Stimulated activated naive CD8-positive, alpha-beta T cell treated with anti-CD3 and anti-CD28 coated beads, Interleukin-15, Interleukin-2, amounts not matched to agents 100 ng/mL and 50 ng/mL, for 24 hours (primary cell): ENCODE results near the gene TRMT44.

Experiments
- H3K27ac Mint-ChIP-seq: one replicate; pipeline ENCODE4 v1.8.0; 2021; ENCODE audit warnings: mild to moderate bottlenecking, mixed read lengths
- H3K27me3 Mint-ChIP-seq: one replicate; pipeline ENCODE4 v1.8.0; 2021; ENCODE audit warnings: mixed read lengths
- H3K36me3 Mint-ChIP-seq: one replicate; pipeline ENCODE4 v1.8.0; 2021; ENCODE audit warnings: low read depth, mixed read lengths
- H3K4me1 Mint-ChIP-seq: one replicate; pipeline ENCODE4 v1.8.0; 2021; ENCODE audit warnings: low read depth, mixed read lengths
- H3K4me3 Mint-ChIP-seq: one replicate; pipeline ENCODE4 v1.8.0; 2021; ENCODE audit warnings: mild to moderate bottlenecking, mixed read lengths
- H3K9me3 Mint-ChIP-seq: one replicate; pipeline ENCODE4 v1.8.0; 2021; ENCODE audit warnings: mixed read lengths

Gene TRMT44

DNA sequence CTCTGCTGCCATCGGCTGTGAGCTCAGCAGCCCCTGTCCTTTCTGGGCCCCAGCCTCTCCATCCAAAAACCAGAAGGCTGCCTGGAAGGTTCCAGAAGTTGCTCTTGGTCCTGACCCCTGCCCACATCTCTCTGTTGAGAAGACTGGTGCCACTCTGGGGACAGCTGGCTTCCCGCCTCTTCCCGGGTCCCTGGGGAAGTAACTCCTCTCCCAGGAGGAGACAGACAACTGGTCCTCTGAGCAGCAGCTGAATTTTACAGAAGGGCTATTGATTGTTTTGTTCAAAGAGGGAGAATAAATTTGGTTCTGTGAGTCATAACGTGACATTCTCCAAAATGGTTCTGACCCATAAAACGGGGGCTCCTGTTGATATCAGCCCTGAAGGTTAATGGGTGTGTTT is 61.2 kb downstream of the TRMT44 start:
- Mint-ChIP-seq H3K27me3 (peaks cover 5% of the 10 kb centered on the region), H3K36me3 (peaks cover 4% of the 10 kb centered on the region), H3K9me3 (peaks cover 4% of the 10 kb centered on the region), H3K4me1 (no peaks in the 10 kb centered on the region), H3K27ac (no peak overlapping the region), H3K4me3 (no peak overlapping the region)

DNA sequence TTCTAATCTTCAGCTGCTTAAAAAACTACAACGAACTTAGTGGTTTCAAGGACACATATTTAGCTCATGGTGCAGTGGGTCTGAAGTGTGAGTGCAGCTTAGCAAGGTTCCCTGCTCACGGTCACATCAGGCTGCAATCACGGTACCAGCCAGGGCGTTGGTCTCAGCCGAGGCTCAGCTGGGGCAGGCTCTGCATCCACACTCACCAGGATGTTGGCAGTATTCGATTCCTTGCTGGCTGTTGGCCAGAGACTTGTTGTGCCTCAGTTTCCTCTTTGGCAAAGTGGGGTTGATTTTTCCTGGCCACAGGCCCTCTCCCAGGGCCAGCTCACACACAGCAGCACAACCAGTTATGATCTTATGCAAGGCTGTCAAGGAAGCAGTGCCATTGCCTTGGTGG is 61.8 kb downstream of the TRMT44 start:
- Mint-ChIP-seq H3K27me3 (peaks cover 5% of the 10 kb centered on the region), H3K36me3 (peaks cover 4% of the 10 kb centered on the region), H3K9me3 (peaks cover 4% of the 10 kb centered on the region), H3K4me3 (no peak overlapping the region), H3K27ac (no peak overlapping the region), H3K4me1 (no peaks in the 10 kb centered on the region)

DNA sequence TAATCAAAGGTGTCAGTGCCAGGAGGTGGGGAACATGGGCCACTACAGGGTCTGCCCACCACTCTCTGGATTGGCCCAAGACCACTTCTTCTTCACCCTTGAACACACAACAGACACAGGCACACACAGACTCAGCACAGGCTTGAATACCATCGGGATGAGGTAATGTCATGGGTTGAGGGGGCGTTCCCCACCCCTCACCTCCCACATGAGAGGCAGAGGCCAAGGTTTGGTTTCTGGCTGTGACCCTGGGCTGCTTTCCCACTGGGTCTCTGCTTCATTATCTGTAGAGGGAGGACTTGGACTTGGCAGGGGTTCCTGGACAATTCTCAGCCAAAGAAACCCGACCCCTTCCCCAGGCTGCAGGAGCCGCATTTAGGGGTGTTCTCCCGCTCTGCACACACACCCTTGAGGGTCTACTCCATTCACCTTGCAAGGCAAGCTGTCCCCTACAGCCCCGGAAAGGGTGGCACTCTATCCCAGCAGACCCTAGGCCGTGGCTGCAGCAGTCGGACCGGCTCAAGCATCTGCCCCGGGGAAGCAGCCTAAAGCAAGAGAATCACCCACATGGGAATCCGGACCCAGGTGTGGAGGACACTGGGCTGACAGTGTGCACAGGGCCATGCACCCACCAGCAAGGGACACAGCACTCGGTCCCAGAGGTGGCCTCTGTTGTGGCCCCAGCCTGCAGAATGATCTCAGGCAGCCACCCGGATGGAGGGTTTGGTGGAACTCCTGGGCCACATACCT is 62.4 kb downstream of the TRMT44 start:
- Mint-ChIP-seq H3K27me3 (peaks cover 5% of the 10 kb centered on the region), H3K4me3 (no peak overlapping the region)

DNA sequence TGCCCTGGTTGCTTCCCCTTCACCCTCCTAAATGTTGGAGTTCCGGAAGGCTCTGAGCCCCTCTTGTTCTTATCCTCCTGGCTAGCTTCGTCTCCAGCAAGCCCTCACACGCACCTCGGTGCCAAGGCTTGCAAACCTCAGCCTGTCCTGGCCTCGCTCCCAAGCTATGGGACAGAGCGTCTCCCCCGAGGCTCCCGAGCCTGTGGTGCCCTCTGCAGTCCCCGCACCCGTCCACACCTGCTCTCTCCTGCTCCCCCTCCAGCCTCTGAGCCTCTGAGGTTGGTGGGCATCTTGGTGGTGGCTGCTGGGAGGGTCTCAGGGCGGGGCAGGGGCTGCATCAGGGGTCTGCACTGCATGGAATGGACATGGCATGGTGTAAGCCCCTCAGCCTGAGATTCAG is 63.2 kb downstream of the TRMT44 start:
- H3K9me3 Mint-ChIP-seq = no peaks in the 10 kb centered on the region
- H3K36me3 Mint-ChIP-seq = no peaks in the 10 kb centered on the region
- H3K27ac Mint-ChIP-seq = no peak overlapping the region
- H3K27me3 Mint-ChIP-seq = peaks cover 5% of the 10 kb centered on the region
- no peak overlapping the region for H3K4me3 Mint-ChIP-seq
- H3K4me1 Mint-ChIP-seq = no peaks in the 10 kb centered on the region

More for the DNA sequence above, 62.4 kb downstream of the TRMT44 start:
- Mint-ChIP-seq H3K4me1 (no peaks in the 10 kb centered on the region), H3K9me3 (no peaks in the 10 kb centered on the region), H3K27ac (no peak overlapping the region), H3K36me3 (no peaks in the 10 kb centered on the region)

DNA sequence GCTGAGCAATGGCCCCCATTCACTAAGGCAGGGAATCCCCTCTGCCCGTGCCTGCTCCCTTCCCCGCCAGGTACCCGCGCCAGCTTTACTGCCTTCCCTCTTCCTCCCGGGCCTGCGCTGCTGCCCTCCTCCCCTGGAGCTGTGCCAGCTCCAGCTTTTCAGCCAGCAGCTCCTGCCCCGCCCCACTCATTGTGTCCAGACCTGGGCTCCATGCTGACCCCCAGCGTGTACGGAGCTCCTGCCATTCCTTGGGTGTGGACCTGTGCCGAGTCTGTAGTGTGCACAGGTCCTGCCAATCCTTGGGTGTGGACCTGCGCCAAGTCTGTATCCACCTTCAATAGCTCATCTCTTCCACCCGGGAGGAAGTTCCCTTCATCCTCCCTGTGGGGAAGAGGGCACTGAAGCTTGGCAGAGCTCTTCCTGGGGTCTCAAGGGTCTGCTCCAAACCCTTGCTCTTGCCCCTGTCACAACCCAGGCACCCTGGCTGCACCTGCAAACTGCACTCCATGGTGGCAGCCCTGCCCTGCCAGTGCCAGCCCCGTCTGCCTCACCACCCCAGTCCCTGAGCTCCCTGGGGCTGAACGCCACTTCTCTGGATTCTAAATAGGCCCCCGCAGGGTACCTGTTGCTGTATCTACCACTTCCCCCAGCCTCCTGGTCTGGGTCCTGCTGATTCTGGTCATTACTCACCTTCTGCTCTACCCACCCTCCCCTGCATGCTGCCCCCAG is 63.9 kb downstream of the TRMT44 start:
- Mint-ChIP-seq H3K27me3 (peaks cover 5% of the 10 kb centered on the region), H3K4me1 (no peaks in the 10 kb centered on the region), H3K4me3 (no peak overlapping the region), H3K27ac (no peak overlapping the region), H3K9me3 (no peaks in the 10 kb centered on the region), H3K36me3 (no peaks in the 10 kb centered on the region)

DNA sequence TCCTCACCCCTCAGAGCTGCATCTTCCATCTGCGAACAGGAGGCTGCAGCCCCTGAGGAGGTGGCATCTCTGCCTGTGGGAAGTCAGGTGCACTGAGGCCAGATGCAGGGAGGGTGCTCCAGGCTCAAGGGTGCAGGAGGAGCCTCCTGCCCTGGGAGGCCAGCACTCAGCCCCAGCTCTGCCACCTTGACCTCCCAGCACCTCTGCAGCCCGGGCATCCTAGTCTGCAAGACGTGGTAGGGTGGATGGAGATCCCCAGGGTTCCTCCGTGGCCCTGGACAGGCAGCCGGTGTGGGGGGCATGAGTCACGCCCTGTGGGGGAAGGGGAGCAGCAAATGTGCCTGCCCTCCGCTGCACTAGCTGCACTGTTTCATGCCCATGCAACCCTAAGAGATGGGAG is 64.7 kb downstream of the TRMT44 start:
- H3K4me3 Mint-ChIP-seq = no peak overlapping the region
- no peaks in the 10 kb centered on the region for H3K36me3 Mint-ChIP-seq
- H3K9me3 Mint-ChIP-seq = no peaks in the 10 kb centered on the region
- H3K27me3 Mint-ChIP-seq = peaks cover 5% of the 10 kb centered on the region
- H3K27ac Mint-ChIP-seq = no peak overlapping the region
- no peaks in the 10 kb centered on the region for H3K4me1 Mint-ChIP-seq

DNA sequence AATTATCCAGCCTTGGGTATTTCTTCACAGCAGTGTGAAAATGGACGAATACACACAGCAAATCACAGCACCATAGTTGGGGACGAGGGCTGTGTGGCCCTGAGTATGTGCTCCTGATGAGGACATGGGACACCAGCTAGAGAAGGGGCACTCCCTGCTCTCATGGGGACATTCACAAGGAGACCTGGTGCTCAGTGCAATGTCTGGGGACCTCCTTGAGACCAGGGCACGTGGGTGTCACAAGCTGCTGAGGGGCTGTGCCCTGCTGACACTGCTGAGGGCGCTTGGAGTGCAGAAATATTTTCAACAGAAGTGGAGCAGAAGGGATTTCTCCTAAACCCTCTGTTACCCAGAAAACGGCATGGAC is 65.4 kb downstream of the TRMT44 start:
- no peak overlapping the region for H3K4me3 Mint-ChIP-seq
- H3K9me3 Mint-ChIP-seq = no peaks in the 10 kb centered on the region
- H3K36me3 Mint-ChIP-seq = no peaks in the 10 kb centered on the region
- H3K27ac Mint-ChIP-seq = no peak overlapping the region
- H3K27me3 Mint-ChIP-seq = peaks cover 5% of the 10 kb centered on the region
- H3K4me1 Mint-ChIP-seq = no peaks in the 10 kb centered on the region

DNA sequence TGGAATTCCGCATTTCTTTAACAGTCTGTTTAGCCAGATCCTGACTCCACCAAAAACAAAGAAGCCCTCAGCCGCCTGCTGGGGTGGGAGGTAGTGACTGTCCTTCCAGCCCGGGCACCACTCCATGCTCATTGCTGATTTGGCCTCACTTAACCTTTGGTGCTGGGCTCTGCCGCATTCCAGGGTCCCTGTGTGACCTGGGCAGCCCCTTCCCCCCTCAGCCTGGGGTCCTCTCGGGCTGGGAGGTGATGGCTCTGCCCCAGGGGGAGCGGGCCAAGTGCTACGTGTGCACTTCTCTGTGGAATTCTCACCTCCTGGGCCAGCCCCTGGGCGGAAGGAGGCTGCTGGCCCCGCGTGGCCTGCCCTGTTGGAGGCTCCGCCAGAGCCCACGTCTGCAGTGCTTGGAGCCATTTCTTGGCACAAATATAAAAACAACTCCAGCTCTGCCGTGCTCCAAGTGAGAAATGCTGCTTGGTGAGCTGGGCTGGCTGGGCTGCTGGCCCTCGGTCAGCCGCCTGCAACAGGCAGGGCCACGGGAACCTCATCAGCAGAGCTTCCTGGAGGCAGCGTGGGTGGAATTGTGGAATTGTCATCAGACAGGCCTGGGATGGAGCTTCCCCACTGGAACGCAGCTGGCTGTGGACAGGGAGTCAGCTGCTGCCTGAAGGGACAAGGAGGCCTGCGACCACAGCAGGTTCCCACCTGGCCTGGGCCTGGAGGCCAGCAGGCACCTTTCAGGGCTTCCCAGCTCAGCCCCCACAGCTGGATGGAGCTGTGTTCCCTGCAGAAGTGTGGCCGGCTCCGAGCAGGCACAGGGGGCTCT is 66.0 kb downstream of the TRMT44 start:
- no peaks in the 10 kb centered on the region for H3K36me3 Mint-ChIP-seq

DNA sequence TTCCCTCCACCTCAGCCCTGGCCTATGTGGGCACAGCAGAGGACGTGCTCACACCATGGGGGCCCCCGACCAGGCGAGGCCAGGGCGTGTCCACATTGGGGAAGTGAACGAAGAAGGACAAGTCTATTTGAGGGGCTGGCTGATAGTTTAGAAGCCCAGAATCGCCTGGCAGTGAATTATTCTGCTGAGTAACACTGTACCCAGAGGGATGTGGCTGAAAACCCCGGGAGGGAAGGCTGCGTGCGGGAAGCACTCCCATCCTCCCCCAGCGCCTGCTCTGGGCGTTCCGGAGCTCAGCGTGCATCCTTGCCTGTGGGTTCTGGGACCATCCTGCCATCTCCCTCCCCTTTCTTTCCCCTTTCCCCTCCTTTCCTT is 66.6 kb downstream of the TRMT44 start:
- no peak overlapping the region for H3K27ac Mint-ChIP-seq
- H3K9me3 Mint-ChIP-seq = no peaks in the 10 kb centered on the region
- H3K36me3 Mint-ChIP-seq = no peaks in the 10 kb centered on the region
- H3K27me3 Mint-ChIP-seq = peaks cover 5% of the 10 kb centered on the region
- no peaks in the 10 kb centered on the region for H3K4me1 Mint-ChIP-seq
- no peak overlapping the region for H3K4me3 Mint-ChIP-seq

More for the DNA sequence above, 66.0 kb downstream of the TRMT44 start:
- Mint-ChIP-seq H3K9me3 (no peaks in the 10 kb centered on the region), H3K27me3 (peaks cover 5% of the 10 kb centered on the region), H3K4me3 (no peak overlapping the region), H3K4me1 (no peaks in the 10 kb centered on the region), H3K27ac (no peak overlapping the region)

DNA sequence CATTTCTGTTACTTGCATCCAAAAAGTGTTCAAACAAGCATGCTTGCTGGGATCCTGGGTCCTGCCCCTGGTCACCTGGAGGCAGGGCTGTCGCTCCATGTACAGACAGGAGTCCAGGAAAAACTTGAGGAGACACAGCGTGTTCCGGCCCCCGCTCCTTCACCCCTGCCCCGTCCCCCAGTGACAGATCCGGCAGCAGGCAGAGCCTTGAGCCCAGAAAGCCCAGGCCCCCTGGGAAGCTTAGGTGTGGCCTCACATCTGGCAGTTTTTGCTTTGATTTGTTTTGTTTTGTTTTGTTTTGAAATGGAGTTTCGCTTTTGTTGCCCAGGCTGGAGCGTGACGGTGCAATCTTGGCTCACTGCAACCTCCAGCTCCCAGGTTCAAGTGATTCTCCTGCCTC is 67.0 kb downstream of the TRMT44 start:
- Mint-ChIP-seq H3K4me3 (no peak overlapping the region), H3K27ac (no peak overlapping the region), H3K4me1 (no peaks in the 10 kb centered on the region), H3K36me3 (no peaks in the 10 kb centered on the region), H3K9me3 (no peaks in the 10 kb centered on the region), H3K27me3 (peaks cover 5% of the 10 kb centered on the region)

DNA sequence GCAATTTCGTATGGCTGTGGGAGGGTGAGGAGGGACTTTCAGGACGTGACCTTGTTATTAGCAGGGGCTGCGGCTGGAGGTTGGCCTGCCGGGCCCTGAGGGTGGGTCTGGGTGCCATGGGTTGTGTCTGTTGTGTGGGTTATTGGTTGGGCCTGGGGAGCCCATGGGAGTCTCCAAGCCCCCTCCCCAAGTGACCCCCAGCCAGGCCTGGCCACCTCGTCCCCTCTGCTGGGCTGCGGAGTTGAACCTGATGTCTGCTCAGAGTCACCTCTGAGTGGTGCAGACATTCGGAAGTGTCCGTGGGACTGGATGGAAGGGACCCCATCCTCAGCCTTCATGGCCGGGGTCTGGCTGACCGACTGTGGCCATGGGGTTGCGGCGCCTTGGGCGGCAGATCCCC is 67.7 kb downstream of the TRMT44 start:
- peaks cover 5% of the 10 kb centered on the region for H3K9me3 Mint-ChIP-seq
- no peak overlapping the region for H3K27ac Mint-ChIP-seq

DNA sequence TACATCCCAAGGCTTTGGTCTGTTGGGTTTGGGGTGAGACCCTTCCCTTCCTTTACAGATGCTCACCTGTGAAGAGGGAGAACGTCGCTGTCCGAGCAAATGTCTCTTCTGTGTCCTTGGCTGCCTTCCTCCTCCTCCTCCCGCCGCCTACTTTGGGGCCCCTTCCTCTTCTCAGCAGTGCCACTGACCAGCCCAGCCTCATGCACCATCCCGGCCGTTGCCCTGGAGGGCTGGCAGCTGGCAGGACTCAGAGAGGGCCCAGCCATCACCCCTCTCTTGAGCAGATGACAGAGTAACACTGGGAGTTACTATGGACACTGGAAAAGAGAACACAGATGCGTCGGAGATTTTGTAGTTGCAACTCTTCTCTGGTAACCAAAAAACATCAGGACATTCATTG is 68.2 kb downstream of the TRMT44 start:
- Mint-ChIP-seq H3K36me3 (no peaks in the 10 kb centered on the region), H3K27me3 (peaks cover 5% of the 10 kb centered on the region), H3K9me3 (peaks cover 10% of the 10 kb centered on the region), H3K4me1 (no peaks in the 10 kb centered on the region), H3K4me3 (no peak overlapping the region), H3K27ac (no peak overlapping the region)

More for the DNA sequence above, 67.7 kb downstream of the TRMT44 start:
- H3K4me3 Mint-ChIP-seq = no peak overlapping the region
- no peaks in the 10 kb centered on the region for H3K36me3 Mint-ChIP-seq
- no peaks in the 10 kb centered on the region for H3K4me1 Mint-ChIP-seq
- peaks cover 5% of the 10 kb centered on the region for H3K27me3 Mint-ChIP-seq

DNA sequence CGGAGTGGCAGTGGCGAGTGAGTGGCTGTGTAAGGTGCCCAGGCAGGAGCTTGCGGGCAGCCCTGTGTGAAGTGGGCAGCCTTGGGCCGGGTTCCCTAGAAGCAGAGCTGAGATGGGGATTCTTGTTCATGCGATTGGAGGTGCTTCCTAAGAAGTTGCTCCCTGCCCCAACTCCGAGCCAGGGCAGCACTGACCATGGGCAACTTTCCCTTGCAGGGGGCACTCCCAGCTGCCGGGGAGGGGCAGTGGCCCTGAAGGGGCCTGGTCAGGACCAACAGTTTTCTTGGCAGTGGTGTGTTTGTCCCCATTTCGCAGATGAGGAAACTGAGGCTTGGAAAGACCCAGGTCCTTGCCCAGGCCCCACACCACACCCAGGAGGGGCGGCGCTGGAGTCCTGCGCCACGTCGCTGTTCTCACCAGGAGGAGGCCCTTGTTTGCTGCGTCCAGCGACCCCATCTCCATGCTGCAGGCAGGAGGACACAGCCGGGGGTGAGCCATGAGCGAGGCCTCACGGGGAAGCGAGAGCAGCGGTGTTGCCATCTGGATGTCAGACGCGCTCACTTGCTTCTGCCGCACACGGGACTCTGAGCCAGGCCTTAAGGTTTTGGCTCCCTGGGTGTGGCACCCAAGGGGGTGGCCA is 68.9 kb downstream of the TRMT44 start:
- Mint-ChIP-seq H3K36me3 (no peaks in the 10 kb centered on the region), H3K4me1 (no peaks in the 10 kb centered on the region), H3K9me3 (peaks cover 10% of the 10 kb centered on the region), H3K4me3 (no peak overlapping the region), H3K27ac (no peak overlapping the region), H3K27me3 (peaks cover 5% of the 10 kb centered on the region)

DNA sequence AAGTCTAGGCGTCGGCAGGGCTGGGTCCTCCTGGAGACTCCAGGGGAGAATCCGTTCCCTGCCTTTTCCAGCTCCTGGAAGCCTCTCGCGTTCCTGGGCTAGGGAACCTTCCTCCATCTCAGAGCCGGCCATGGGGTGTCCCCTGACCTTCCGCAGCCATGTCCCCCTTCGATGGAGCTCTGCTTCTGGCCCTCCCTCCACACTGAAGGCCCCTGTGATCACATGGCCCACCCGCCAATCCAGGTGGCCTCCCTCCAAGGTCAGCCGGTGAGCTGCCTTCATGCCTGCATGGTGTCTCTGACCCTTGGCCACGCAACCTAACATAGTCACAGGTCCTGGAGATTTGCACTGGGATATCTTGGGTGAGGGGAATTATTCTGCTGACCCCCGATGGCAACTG is 69.6 kb downstream of the TRMT44 start:
- H3K27me3 Mint-ChIP-seq = peaks cover 5% of the 10 kb centered on the region
- H3K36me3 Mint-ChIP-seq = no peaks in the 10 kb centered on the region
- H3K4me1 Mint-ChIP-seq = no peaks in the 10 kb centered on the region
- no peak overlapping the region for H3K4me3 Mint-ChIP-seq
- no peak overlapping the region for H3K27ac Mint-ChIP-seq
- H3K9me3 Mint-ChIP-seq = peaks cover 10% of the 10 kb centered on the region
